DMS53 (cell line): Measurements from ENCODE around the gene CTNND1.

Source experiments
- DNase-seq: peaks from one replicate; lab custom pipeline; 2025; lab: John Stamatoyannopoulos, UW

CTNND1 gene

GRCh38 chr11:57791321-57792059 is 29.9 kb downstream of the CTNND1 start:
- no peak for DNase-seq

- DNase-seq, result no peak
Observed at GRCh38 chr11:57792060-57792541, 30.5 kb downstream of the CTNND1 start.

DNA sequence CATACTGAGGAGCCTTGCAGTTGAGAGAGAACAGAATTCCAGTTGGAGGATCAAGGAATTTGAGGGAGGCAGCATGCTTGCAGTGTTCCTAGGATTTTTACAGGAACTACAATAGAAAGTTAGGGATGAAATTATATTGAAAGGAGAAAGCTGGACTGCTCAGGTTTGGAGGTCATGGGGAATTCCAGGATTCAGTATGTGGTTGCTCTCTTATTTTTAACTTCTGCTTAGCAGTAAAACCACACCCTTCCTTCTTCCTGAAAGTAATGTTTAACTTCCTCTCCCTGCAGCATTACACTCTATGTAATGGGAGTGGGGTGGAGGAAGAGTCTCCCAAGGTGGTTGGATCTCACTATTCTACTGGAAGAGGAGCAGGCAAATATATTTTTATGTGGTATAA is 31.3 kb downstream of the CTNND1 start:
- no peak for DNase-seq

DNA sequence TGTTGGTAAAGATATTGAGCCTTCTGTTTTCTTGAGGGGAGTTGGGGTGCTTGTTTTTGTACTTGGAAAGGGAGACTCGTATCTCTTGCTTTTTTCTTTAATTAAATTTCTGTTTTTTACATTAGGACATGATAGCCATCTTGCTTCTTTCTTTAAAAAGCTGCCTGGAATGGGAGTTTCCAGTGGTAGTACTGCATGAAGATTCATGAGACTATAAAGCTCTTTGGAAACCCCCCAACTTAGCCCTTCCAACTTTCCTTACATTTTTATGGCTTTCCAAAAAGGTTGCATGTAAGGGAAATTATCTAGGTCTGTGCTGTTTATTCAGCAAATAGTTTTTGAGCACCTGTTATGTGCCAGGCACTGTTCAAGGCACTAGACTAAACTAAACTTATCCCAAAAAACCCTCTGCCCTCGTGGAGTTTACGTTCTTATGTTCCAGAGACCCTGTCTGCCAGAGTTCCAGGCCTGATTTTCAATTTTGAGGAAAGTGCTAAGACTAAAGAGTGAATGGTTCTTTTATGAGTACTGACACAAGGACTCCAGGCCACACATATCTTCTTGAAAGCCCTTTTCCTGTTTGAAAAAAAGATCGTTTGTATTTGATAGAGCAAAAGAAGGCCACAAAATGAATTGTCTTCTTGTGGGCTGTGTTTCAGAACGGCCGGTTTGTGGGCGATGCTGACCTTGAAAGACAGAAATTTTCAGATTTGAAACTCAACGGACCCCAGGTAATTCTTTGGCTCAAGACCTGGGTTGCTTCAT is 31.9 kb downstream of the CTNND1 start:
- no peak for DNase-seq

DNA sequence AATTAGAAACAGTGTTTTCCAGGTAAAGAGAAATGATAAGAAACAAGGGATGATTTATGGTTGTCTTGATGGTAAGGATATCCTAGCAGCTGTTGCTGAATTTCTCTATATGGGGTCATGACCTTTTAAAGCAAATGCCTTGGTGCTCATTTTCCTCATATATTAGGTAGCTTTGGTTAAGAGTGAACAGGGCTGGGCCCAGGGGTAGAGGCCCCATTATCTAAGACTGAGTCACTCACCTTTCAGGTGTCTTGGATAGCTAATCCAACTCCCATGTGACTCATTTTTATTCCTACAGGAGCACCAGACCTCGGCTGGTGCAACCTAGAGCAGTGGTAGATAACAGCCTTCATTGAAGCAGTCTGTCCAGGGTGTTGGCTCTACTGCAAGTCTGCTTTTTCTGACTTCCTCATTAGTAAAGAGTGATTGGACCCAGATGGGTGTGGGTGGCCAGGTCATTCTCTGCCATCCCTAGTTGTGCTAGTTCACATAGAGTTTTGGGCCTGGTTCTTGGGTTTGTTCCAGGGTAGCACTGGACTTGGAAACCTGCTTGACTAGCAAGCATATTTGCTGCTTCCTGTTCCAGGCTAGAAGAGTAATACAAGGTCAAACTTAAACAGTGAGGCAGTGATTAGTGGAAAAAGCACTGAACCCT is 37.4 kb downstream of the CTNND1 start:
- DNase-seq, result peak; percentile 70

- DNase-seq, result peak; percentile 94
Observed at GRCh38 chr11:57800444-57801182, 39.0 kb downstream of the CTNND1 start.

DNA sequence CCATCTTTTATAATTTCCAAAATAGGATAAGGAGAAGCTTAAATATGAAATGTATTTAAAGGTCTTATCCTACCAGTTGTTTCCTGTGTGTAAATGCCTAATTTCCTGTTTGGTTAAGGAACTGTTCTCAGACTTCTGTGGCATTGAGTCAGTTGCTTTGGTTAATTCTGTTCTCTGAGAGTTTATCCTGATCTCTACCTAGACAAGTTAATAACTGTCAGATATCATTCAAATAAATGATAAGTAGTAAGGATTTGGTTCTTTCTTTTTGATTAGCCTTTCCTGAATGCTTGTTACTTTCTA is 39.5 kb downstream of the CTNND1 start:
- DNase-seq, result no peak

DNA sequence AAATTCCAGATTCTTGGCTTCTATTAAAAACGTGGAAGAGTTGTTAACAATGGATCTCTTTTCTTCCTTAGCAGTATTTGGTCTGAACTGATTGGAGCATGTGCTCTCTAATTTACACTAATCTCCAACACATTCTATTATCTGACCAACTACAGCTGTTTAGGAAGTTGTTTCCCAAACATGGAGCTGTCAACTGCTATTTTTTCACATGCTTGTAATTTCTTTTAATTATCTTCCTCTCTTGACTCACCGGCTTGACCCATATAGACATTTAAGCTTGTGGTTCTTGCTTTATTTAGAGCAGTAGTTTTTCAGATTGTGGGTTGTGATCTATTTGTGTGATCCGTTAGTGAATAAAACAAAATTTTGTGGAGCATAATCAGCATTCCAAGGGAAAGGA is 40.8 kb downstream of the CTNND1 start:
- DNase-seq, result no peak

DNA sequence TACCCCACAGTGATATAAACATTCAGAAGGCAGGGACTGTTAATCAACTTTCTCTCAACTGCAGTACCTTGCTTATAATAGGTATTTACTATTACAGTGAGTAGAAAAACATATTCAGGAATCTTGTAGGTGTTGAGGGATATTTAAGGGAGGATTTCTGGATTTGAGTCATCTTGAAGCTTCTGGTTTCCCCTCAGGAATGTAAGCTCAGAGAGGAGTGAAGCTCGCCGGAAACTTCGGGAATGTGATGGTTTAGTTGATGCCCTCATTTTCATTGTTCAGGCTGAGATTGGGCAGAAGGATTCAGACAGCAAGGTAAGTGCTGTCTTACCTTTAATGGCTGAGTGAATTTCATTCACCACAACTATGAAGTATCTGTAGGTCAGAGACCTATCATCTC is 42.9 kb downstream of the CTNND1 start:
- no peak for DNase-seq

GRCh38 chr11:57805780-57806179 is 44.2 kb downstream of the CTNND1 start:
- no peak for DNase-seq

GRCh38 chr11:57812634-57813033 is 51.0 kb downstream of the CTNND1 start:
- DNase-seq, result no peak

DNA sequence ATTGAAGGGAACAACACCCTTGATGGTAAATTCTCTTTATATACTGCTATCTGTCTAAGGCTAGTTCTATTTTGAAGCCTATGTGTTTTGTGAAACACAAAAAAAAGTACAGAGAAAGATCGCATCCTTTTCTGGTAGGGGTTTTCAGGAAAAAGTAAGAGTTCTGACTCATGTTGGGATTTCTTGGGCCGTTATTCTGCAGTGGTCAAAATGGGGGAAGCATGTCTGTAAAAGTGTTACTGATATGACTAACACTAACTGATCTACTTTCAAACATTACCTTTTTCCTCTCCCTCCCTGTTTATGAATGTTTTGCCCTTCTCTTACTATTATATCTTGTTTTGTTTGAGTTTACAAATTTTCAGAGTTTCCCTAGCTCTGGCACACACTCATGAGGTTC is 53.9 kb downstream of the CTNND1 start:
- DNase-seq, result no peak

DNA sequence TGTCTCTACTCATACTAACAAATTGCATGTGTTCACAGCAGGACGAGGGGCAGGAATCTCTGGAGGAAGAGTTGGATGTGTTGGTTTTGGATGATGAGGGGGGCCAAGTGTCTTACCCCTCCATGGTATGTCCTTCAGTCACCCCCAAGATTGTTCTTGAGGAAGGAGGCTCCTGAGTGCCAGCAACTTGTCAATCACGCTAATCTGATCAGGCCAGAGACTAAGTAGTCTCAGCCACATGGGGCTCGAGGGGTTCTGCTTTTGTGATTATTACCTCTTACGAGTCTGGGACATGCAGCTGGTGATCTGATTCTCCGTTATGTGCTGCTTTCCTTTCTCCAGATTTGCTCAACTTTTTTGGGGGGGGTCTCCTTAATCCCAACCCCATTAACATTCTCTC is 54.3 kb downstream of the CTNND1 start:
- DNase-seq, result no peak

GRCh38 chr11:57818812-57819211 is 57.2 kb downstream of the CTNND1 start:
- no peak for DNase-seq

GRCh38 chr11:57819252-57819979 is 57.8 kb downstream of the CTNND1 start:
- DNase-seq, result peak; percentile 17

GRCh38 chr11:57823859-57824258 is 62.3 kb downstream of the CTNND1 start:
- no peak for DNase-seq

DNA sequence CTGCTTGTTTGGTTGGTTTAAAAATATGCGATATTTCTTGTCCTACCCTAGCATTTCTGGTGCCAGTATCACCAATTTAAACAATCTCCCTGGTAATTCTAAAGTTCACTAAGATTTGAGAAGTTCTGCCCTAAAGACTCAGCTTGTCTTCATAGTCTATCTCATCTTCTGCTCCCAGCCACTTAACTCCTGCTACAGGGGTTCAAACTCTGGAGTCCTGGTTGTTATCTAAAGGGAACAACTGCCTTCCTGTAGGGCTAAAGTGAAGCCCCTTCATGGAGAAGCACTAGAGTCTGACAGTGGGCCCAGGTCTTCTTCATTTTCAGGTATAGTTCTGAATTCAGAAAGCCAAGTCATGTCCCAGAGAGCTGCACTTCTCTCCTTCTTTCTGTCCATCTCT is 73.2 kb downstream of the CTNND1 start:
- no peak for DNase-seq

- DNase-seq, result peak; percentile 47
Observed at GRCh38 chr11:57838609-57839008, 77.0 kb downstream of the CTNND1 start.

DNA sequence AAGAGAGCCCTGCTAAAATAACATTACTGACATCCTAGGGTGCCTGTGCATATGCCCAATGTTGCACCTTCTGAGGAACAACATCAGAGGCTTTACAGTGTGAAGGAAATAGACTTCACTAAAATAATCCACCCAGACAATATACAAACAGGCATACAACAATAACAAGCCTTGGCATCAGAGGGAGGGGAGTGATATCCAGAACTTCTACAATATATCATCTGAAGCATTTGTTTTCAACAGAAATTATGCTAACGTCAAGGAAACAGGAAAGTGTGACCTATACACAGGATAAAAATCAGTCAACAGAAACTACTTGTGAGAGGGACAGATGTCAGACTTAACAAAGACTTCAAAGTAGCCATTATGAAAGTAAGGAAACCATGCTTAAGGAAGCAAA is 81.3 kb downstream of the CTNND1 start:
- peak; percentile 1 for DNase-seq

GRCh38 chr11:57867966-57868365 is 106.4 kb downstream of the CTNND1 start:
- no peak for DNase-seq

GRCh38 chr11:57868491-57868890 is 106.9 kb downstream of the CTNND1 start:
- no peak for DNase-seq
